ENCODE data around the gene E4F1. TPM values are rescaled to one million over a fixed set of nuclear protein-coding genes. Genes with fewer than 3 reads are reported as not detected.
A peak's percentile ranks its signal among the peaks of the same experiment; 100 is the strongest.

E4F1 gene
- total and polyA plus RNA-seq, 2 of the 13 experiments (the other 11 are each of a cell fraction or from before 2014, with no cell fraction given), result 13.8 to 19.5 TPM

DNA sequence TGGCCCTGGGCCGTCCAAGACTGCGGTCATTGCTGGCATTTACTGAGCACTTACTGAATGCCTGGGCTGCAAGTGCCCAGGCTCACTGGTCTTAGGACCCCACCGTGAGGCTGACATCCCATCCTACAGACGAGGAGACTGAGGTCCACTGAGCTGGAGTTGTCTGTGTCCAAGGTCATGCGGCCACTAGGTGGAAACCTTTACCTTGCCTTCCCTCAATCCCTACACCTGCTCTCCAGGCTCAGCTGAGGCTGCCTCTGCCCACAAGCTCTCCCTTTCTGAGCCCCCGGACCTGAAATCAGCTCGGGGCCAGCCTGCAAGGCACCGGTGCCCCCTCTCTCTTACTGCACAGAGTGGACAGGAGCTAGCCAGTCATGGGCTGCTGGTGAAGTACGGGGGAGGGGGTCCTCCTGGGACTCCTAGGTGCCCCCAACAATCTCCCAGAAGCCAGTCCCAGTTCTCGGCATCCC, 28.5 kb upstream of the E4F1 start (continued):
- TF ChIP-seq ZBTB40 (IDR thresholded peaks at IDR 0.05), result no peak
- TF ChIP-seq ZBTB40 (CRISPR knock-in tag; IDR thresholded peaks at IDR 0.05), result 0 out of 2 replicates have a peak, but pooled peaks have one; percentile 30
- TF ChIP-seq PHF21A (CRISPR knock-in tag; IDR thresholded peaks at IDR 0.05), result no peak
- TF ChIP-seq, protein P1, sequence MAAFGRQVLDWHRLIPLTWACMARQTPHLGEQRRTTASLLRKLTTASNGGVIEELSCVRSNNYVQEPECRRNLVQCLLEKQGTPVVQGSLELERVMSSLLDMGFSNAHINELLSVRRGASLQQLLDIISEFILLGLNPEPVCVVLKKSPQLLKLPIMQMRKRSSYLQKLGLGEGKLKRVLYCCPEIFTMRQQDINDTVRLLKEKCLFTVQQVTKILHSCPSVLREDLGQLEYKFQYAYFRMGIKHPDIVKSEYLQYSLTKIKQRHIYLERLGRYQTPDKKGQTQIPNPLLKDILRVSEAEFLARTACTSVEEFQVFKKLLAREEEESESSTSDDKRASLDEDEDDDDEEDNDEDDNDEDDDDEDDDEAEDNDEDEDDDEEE (CRISPR knock-in tag; IDR thresholded peaks at IDR 0.05), result no peak
- TF ChIP-seq ZNF543 (CRISPR knock-in tag; IDR thresholded peaks at IDR 0.05), result 0 out of 2 replicates have a peak, but pooled peaks have one; percentile 50
- no peak for TF ChIP-seq DMAP1 (CRISPR knock-in tag; IDR thresholded peaks at IDR 0.05)
- no peak for TF ChIP-seq ZIK1 (CRISPR knock-in tag; IDR thresholded peaks at IDR 0.05; ENCODE audit: borderline replicate concordance, low read depth)
- TF ChIP-seq, protein P2, sequence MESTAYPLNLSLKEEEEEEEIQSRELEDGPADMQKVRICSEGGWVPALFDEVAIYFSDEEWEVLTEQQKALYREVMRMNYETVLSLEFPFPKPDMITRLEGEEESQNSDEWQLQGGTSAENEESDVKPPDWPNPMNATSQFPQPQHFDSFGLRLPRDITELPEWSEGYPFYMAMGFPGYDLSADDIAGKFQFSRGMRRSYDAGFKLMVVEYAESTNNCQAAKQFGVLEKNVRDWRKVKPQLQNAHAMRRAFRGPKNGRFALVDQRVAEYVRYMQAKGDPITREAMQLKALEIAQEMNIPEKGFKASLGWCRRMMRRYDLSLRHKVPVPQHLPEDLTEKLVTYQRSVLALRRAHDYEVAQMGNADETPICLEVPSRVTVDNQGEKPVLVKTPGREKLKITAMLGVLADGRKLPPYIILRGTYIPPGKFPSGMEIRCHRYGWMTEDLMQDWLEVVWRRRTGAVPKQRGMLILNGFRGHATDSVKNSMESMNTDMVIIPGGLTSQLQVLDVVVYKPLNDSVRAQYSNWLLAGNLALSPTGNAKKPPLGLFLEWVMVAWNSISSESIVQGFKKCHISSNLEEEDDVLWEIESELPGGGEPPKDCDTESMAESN (CRISPR knock-in tag; conservative IDR thresholded peaks at IDR 0.05), result no peak
- TF ChIP-seq ZNF572 (CRISPR knock-in tag; IDR thresholded peaks at IDR 0.05), result no peak
- TF ChIP-seq ZNF570 (CRISPR knock-in tag; IDR thresholded peaks at IDR 0.05; ENCODE audit: borderline replicate concordance), result no peak
- no peak for TF ChIP-seq MTA3 (CRISPR knock-in tag; IDR thresholded peaks at IDR 0.05)
- TF ChIP-seq STAG1 (CRISPR knock-in tag; IDR thresholded peaks at IDR 0.05), result peak; percentile 90
- peak; percentile 27; the same call in 1 of the 2 replicates for TF ChIP-seq ZNF891 (CRISPR knock-in tag; IDR thresholded peaks at IDR 0.05)
- TF ChIP-seq ZNF678 (CRISPR knock-in tag; IDR thresholded peaks at IDR 0.05), result no peak
- TF ChIP-seq ZFAT (CRISPR knock-in tag; conservative IDR thresholded peaks at IDR 0.05), result no peak
- TF ChIP-seq TBL1XR1 (IDR thresholded peaks at IDR 0.05; ENCODE audit: borderline replicate concordance, low read length, partially characterized antibody), result no peak
- peak; percentile 41; the same call in 1 of the 2 replicates for TF ChIP-seq ZBTB33 (CRISPR knock-in tag; IDR thresholded peaks at IDR 0.05)
